Stimulated activated CD4-positive, alpha-beta T cell treated with anti-CD3 and anti-CD28 coated beads, Interleukin-4, amount 100 ng/mL, for 1 hour (primary cell): ENCODE results near the gene CXCL16.
"Not testable (repeated sequence)": the region's sequence is repeated elsewhere in the genome, so short reads cannot be mapped to it uniquely, and the experiment has no call there.

Experiments
- DNase-seq: peaks from one replicate; pipeline ENCODE4 v3.0.0-alpha.2; 2020

Gene CXCL16

DNA sequence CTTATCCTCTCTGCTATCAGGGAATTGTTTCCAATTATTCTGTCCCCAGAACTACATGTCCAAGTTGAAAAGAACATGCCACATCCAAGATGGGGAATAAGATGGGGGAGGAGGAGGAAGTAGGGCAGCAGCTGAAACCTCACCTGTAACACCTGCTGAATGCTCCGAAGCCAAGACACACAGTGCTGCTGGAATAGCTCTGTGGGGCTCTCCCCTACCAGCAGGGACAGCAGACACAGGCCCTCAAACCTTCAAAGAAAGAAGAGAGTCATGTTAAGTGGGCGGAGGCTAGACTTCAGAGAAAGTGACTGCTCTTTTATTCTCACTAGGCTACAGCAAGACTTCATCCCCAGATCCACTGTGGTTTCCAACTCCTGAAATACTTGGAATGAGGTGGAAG is 49.0 kb downstream of the CXCL16 start:
- no peak for DNase-seq

DNA sequence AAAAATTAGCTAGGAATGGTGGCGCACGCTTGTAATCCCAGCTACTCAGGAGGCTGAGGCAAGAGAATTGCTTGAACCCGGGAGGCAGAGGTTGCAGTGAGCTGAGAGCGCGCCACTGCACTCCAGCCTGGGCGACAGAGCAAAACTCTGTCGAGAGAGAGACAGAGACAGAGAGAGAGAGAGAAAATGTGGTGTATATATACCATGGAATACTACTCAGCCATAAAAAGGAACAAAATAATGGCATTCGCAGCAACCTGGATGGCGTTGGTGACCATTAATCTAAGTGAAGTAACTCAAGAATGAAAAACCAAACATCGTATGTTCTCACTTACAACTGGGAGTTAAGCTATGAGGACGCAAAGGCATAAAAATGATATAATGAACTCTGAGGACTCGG is 49.9 kb downstream of the CXCL16 start:
- not testable (repeated sequence) for DNase-seq

DNA sequence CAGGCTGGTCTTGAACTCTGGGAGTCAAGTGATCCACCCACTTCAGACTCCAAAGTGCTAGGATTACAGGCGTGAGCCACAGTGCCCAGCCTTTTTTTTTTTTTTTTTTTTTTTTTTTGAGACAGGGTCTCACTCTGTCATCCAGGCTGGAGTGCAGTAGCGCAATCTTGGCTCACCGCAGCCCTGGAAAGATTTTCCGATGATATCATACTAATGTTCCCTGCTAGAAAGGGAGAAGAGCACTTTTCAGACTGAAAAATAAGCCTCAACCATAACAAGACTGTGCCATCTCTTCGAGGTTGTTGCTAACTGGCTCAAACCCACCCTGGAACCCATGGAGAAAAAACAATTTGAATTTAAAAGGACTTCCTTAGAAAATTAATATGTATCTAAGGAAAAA is 56.0 kb downstream of the CXCL16 start:
- DNase-seq: not testable (repeated sequence)
